ENCODE results near the gene HOXC9. TPM values are rescaled to one million over a fixed set of nuclear protein-coding genes. Genes with fewer than 3 reads are reported as not detected.

Gene HOXC9
- total RNA-seq, 1 donor from 2014 or later, result not detected

GRCh38 chr12:54009171-54010052 is 9.5 kb downstream of the HOXC9 start:
- H3K27ac ChIP-seq (replicated peaks), result no peak overlapping the region
- peak overlapping the region; percentile 46 for H3K4me3 ChIP-seq
- H3K9me3 ChIP-seq (replicated peaks), result no peaks in the 10 kb centered on the region
- no peak for TF ChIP-seq CTCF (IDR thresholded peaks at IDR 0.05; ENCODE audit: borderline replicate concordance)
- no peak for DNase-seq
- peaks cover 98% of the 10 kb centered on the region for H3K27me3 ChIP-seq (ENCODE audit: low read depth)
- intact Hi-C loops (cut with micrococcal nuclease), result loop anchor here (5.0 kb wide), 1 partner anchor 183 kb away; no protein-coding TSS in a partner anchor
- H3K4me1 ChIP-seq, result peaks cover 19% of the 10 kb centered on the region
- H3K36me3 ChIP-seq, result no peaks in the 10 kb centered on the region

- no peaks in the 10 kb centered on the region for H3K36me3 ChIP-seq
- intact Hi-C loops (cut with micrococcal nuclease), result no loop called here
- no peak for DNase-seq
These were observed 10.4 kb downstream of the HOXC9 start for GRCh38 chr12:54010053-54010971.

GRCh38 chr12:54010972-54011664 is 11.2 kb downstream of the HOXC9 start:
- intact Hi-C loops (cut with micrococcal nuclease), result no loop called here
- Histone ChIP-seq H3K9me3 (replicated peaks) (no peaks in the 10 kb centered on the region), H3K27ac (replicated peaks) (no peak overlapping the region), H3K4me3 (no peak overlapping the region), H3K4me1 (peaks cover 22% of the 10 kb centered on the region), H3K36me3 (no peaks in the 10 kb centered on the region), H3K27me3 (ENCODE audit: low read depth) (peaks cover 98% of the 10 kb centered on the region)
- no peak for DNase-seq
- no peak for TF ChIP-seq CTCF (IDR thresholded peaks at IDR 0.05; ENCODE audit: borderline replicate concordance)

More at GRCh38 chr12:54010053-54010971, 10.4 kb downstream of the HOXC9 start:
- Histone ChIP-seq H3K4me1 (peaks cover 23% of the 10 kb centered on the region), H3K27me3 (ENCODE audit: low read depth) (peaks cover 98% of the 10 kb centered on the region), H3K9me3 (replicated peaks) (no peaks in the 10 kb centered on the region), H3K27ac (replicated peaks) (no peak overlapping the region), H3K4me3 (no peak overlapping the region)
- TF ChIP-seq CTCF (IDR thresholded peaks at IDR 0.05; ENCODE audit: borderline replicate concordance), result no peak

- Histone ChIP-seq H3K27ac (replicated peaks) (no peak overlapping the region), H3K4me1 (peaks cover 19% of the 10 kb centered on the region), H3K4me3 (no peak overlapping the region), H3K36me3 (no peaks in the 10 kb centered on the region), H3K27me3 (ENCODE audit: low read depth) (peaks cover 98% of the 10 kb centered on the region), H3K9me3 (replicated peaks) (no peaks in the 10 kb centered on the region)
- TF ChIP-seq CTCF (IDR thresholded peaks at IDR 0.05; ENCODE audit: borderline replicate concordance), result no peak
- intact Hi-C loops (cut with micrococcal nuclease), result no loop called here
- no peak for DNase-seq
These were observed 11.9 kb downstream of the HOXC9 start for GRCh38 chr12:54011665-54012532.
